Measurements from ENCODE around the gene RPS27L.
"Not testable (repeated sequence)": the region's sequence is repeated elsewhere in the genome, so short reads cannot be mapped to it uniquely, and the experiment has no call there.

The RPS27L gene

GRCh38 chr15:63140936-63141335 is 16.3 kb downstream of the RPS27L start:
- no peak for DNase-seq (ENCODE audit: low spot score)

- no peak for DNase-seq (ENCODE audit: low spot score)
Observed at GRCh38 chr15:63136742-63137141, 20.5 kb downstream of the RPS27L start.

GRCh38 chr15:63135804-63136203 is 21.5 kb downstream of the RPS27L start:
- no peak for DNase-seq (ENCODE audit: low spot score)

- no peak for DNase-seq (ENCODE audit: low spot score)
Observed at GRCh38 chr15:63135281-63135680, 22.0 kb downstream of the RPS27L start.

GRCh38 chr15:63134245-63134985 is 22.9 kb downstream of the RPS27L start:
- DNase-seq (ENCODE audit: low spot score): no peak

- DNase-seq (ENCODE audit: low spot score): no peak
Observed at GRCh38 chr15:63133786-63134185, 23.5 kb downstream of the RPS27L start.

GRCh38 chr15:63126726-63127125 is 30.6 kb downstream of the RPS27L start:
- no peak for DNase-seq (ENCODE audit: low spot score)

- DNase-seq (ENCODE audit: low spot score): no peak
Observed at GRCh38 chr15:63124506-63124905, 32.8 kb downstream of the RPS27L start.

GRCh38 chr15:63122002-63122875 is 35.0 kb downstream of the RPS27L start:
- DNase-seq (ENCODE audit: low spot score): peak; percentile 78

GRCh38 chr15:63121382-63122001 is 35.8 kb downstream of the RPS27L start, which contains the start of gene LACTB:
LACTB (plus strand) TSS chr15:63121861; CDS start chr15:63121872, 11 bp downstream.
- DNase-seq (ENCODE audit: low spot score): peak; percentile 94

- no peak for DNase-seq (ENCODE audit: low spot score)
Observed at GRCh38 chr15:63118854-63119253, 38.4 kb downstream of the RPS27L start.

- DNase-seq (ENCODE audit: low spot score): no peak
Observed at GRCh38 chr15:63114465-63114864, 42.8 kb downstream of the RPS27L start.

- DNase-seq (ENCODE audit: low spot score): no peak
Observed at GRCh38 chr15:63112871-63113270, 44.4 kb downstream of the RPS27L start.

GRCh38 chr15:63111481-63111880 is 45.8 kb downstream of the RPS27L start:
- DNase-seq (ENCODE audit: low spot score): no peak

- no peak for DNase-seq (ENCODE audit: low spot score)
Observed at GRCh38 chr15:63110428-63111026, 46.8 kb downstream of the RPS27L start.

GRCh38 chr15:63109920-63110319 is 47.4 kb downstream of the RPS27L start:
- no peak for DNase-seq (ENCODE audit: low spot score)

GRCh38 chr15:63109498-63109897 is 47.8 kb downstream of the RPS27L start:
- DNase-seq (ENCODE audit: low spot score): no peak

GRCh38 chr15:63107895-63108546 is 49.3 kb downstream of the RPS27L start:
- DNase-seq (ENCODE audit: low spot score): no peak

GRCh38 chr15:63105354-63105753 is 51.9 kb downstream of the RPS27L start:
- DNase-seq (ENCODE audit: low spot score): not testable (repeated sequence)

GRCh38 chr15:63104727-63105126 is 52.5 kb downstream of the RPS27L start:
- no peak for DNase-seq (ENCODE audit: low spot score)

GRCh38 chr15:63103416-63103815 is 53.9 kb downstream of the RPS27L start:
- DNase-seq (ENCODE audit: low spot score): no peak

GRCh38 chr15:63099581-63099980 is 57.7 kb downstream of the RPS27L start:
- DNase-seq (ENCODE audit: low spot score): not testable (repeated sequence)

All from left forelimb (tissue), 1 donor.